Transverse colon (tissue), 4 donors: ENCODE measurements around the gene FBXL17.

ENCODE experiments used
- CTCF ChIP-seq, 5 experiments: fragments of 200-600 bp in 3 of 5; fragments of 450-650 bp in 2 of 5; sonication (generic) in 3 of 5; IDR thresholded peaks; 1 replicate in 2 of 5; 2 replicates in 3 of 5; pipeline ENCODE4 v1.5.1; 2016 to 2017; ENCODE audit warnings: antibody characterized with exemption in 5 of 5, inconsistent platforms in 3 of 5, mild to moderate bottlenecking in 2 of 5, moderate library complexity in 1 of 5
- POLR2AphosphoS5 ChIP-seq, 3 donors: sonication (generic); formaldehyde crosslinking; IDR thresholded peaks; one replicate each; pipeline ENCODE4 v1.6.1; 2016; ENCODE audit warnings: antibody characterized with exemption in 3 of 3

GRCh38 chr5:108111736-108112135 is 270.2 kb downstream of the FBXL17 start:
- TF ChIP-seq POLR2AphosphoS5 (IDR thresholded peaks at IDR 0.05) = no peak
- no peak for TF ChIP-seq CTCF (IDR thresholded peaks at IDR 0.05)
